NAMALWA (cell line): ENCODE results near the gene RGS3.
A peak's percentile ranks its signal among the peaks of the same experiment; 100 is the strongest.

ENCODE experiments used
- DNase-seq: peaks from one replicate; pipeline ENCODE4 v3.0.0-alpha.2; 2015; ENCODE audit warnings: low spot score

The RGS3 gene

GRCh38 chr9:113600871-113601614 is 137.5 kb downstream of the RGS3 start:
- no peak for DNase-seq

GRCh38 chr9:113601656-113602055 is 138.1 kb downstream of the RGS3 start:
- no peak for DNase-seq

GRCh38 chr9:113602126-113603047 is 138.9 kb downstream of the RGS3 start:
- DNase-seq, result peak; percentile 92

GRCh38 chr9:113603048-113603375 is 139.5 kb downstream of the RGS3 start:
- DNase-seq, result no peak

- DNase-seq, result no peak
Observed at GRCh38 chr9:113603773-113604172, 140.2 kb downstream of the RGS3 start.

GRCh38 chr9:113604393-113604792 is 140.9 kb downstream of the RGS3 start:
- no peak for DNase-seq

GRCh38 chr9:113606510-113606909 is 143.0 kb downstream of the RGS3 start:
- no peak for DNase-seq

- DNase-seq, result no peak
Observed at GRCh38 chr9:113608082-113608685, 144.7 kb downstream of the RGS3 start.

GRCh38 chr9:113609562-113610318 is 146.2 kb downstream of the RGS3 start:
- no peak for DNase-seq

GRCh38 chr9:113611461-113612215 is 148.1 kb downstream of the RGS3 start:
- DNase-seq, result no peak

- no peak for DNase-seq
Observed at GRCh38 chr9:113612216-113612747, 148.8 kb downstream of the RGS3 start.

GRCh38 chr9:113612828-113613227 is 149.3 kb downstream of the RGS3 start:
- no peak for DNase-seq

- no peak for DNase-seq
Observed at GRCh38 chr9:113613815-113614413, 150.4 kb downstream of the RGS3 start.

GRCh38 chr9:113614843-113615648 is 151.5 kb downstream of the RGS3 start:
- no peak for DNase-seq

GRCh38 chr9:113616116-113616515 is 152.6 kb downstream of the RGS3 start:
- no peak for DNase-seq

- no peak for DNase-seq
Observed at GRCh38 chr9:113616621-113617496, 153.3 kb downstream of the RGS3 start.

- DNase-seq, result no peak
Observed at GRCh38 chr9:113617550-113617949, 154.0 kb downstream of the RGS3 start.

GRCh38 chr9:113618836-113619490 is 155.4 kb downstream of the RGS3 start:
- DNase-seq, result no peak
